Hepatocyte (in vitro differentiated cells): ENCODE measurements around the gene TMEM138. TPM values are rescaled to one million over a fixed set of nuclear protein-coding genes. Genes with fewer than 3 reads are reported as not detected.

Experiments used
- DNase-seq: peaks from one replicate; pipeline ENCODE4 v3.0.0-alpha.2; 2016; ENCODE audit warnings: low spot score
- H2AFZ ChIP-seq: fragments of 200-600 bp; sonication (generic); 2 replicates; pipeline ENCODE4 v1.6.0; 2016; ENCODE audit warnings: antibody characterized with exemption, mild to moderate bottlenecking
- H3K27ac ChIP-seq: fragments of 200-600 bp; sonication (generic); 2 replicates; pipeline ENCODE4 v1.5.1; 2016; ENCODE audit warnings: mild to moderate bottlenecking
- H3K27me3 ChIP-seq: fragments of 200-600 bp; sonication (generic); 2 replicates; pipeline ENCODE4 v1.6.1; 2016
- H3K36me3 ChIP-seq: fragments of 200-600 bp; sonication (generic); replicated peaks from 2 replicates; pipeline ENCODE4 v1.5.1; 2016; ENCODE audit warnings: low read depth; ENCODE audit not compliant: insufficient read depth
- H3K4me1 ChIP-seq: fragments of 200-600 bp; sonication (generic); 2 replicates; pipeline ENCODE4 v1.5.1; 2016; ENCODE audit warnings: mild to moderate bottlenecking, moderate library complexity; ENCODE audit not compliant: insufficient read depth
- H3K4me2 ChIP-seq: fragments of 200-600 bp; sonication (generic); 2 replicates; pipeline ENCODE4 v1.6.0; 2016
- H3K4me3 ChIP-seq: fragments of 200-600 bp; sonication (generic); 2 replicates; pipeline ENCODE4 v1.5.1; 2016; ENCODE audit warnings: mild to moderate bottlenecking
- H3K79me2 ChIP-seq: fragments of 200-600 bp; sonication (generic); 2 replicates; pipeline ENCODE4 v1.6.0; 2017; ENCODE audit warnings: mild to moderate bottlenecking
- H3K9me2 ChIP-seq: fragments of 200-600 bp; sonication (generic); replicated peaks from 2 replicates; pipeline ENCODE4 v1.6.0; 2017; ENCODE audit warnings: mild to moderate bottlenecking; ENCODE audit not compliant: insufficient read depth
- H3K9me3 ChIP-seq: fragments of 200-600 bp; sonication (generic); 2 replicates; pipeline ENCODE4 v1.5.1; 2016; ENCODE audit warnings: low read depth, mild to moderate bottlenecking
- H4K20me1 ChIP-seq: fragments of 200-600 bp; sonication (generic); 2 replicates; pipeline ENCODE4 v1.6.0; 2016; ENCODE audit warnings: mild to moderate bottlenecking; ENCODE audit not compliant: insufficient read depth, poor library complexity, severe bottlenecking
- CTCF ChIP-seq: fragments of 200-600 bp; sonication (generic); IDR thresholded peaks from 2 replicates; pipeline ENCODE4 v1.5.1; 2016; ENCODE audit warnings: antibody characterized with exemption, mild to moderate bottlenecking; ENCODE audit not compliant: poor library complexity
- EZH2 ChIP-seq: fragments of 200-600 bp; sonication (generic); IDR thresholded peaks from 2 replicates; pipeline ENCODE4 v1.6.1; 2016; ENCODE audit warnings: antibody characterized with exemption, mild to moderate bottlenecking, borderline replicate concordance
- EZH2phosphoT487 ChIP-seq: fragments of 200-600 bp; sonication (generic); IDR thresholded peaks from one replicate; pipeline ENCODE4 v1.6.1; 2018; ENCODE audit warnings: antibody characterized with exemption, mild to moderate bottlenecking, low read depth, moderate library complexity; ENCODE audit not compliant: unreplicated experiment, severe bottlenecking
- WGBS: methylation state at CpG from one replicate; pipeline ENCODE4 v1.1.6; 2016; ENCODE audit warnings: low lambda C conversion rate; ENCODE audit errors: missing lambda C conversion rate; 5-methylcytosine and 5-hydroxymethylcytosine counted together
- polyA plus RNA-seq: library from polyadenylated mRNA; unstranded; fragments of >200 nt; fragmentation: Nextera tagmentation; extraction: Ambion mirVana; gene quantifications from 2 replicates; pipeline ENCODE4 v1.2.1, GENCODE V29; 2016
- total RNA-seq: library from RNA; depleted of rRNA; stranded (reverse); fragments of >200 nt; gene quantifications from 2 replicates; pipeline ENCODE4 v1.2.3, GENCODE V29; 2014

The TMEM138 gene
- total and polyA plus RNA-seq, 2 experiments from 2014 or later: 32.8 to 48.6 TPM

DNA sequence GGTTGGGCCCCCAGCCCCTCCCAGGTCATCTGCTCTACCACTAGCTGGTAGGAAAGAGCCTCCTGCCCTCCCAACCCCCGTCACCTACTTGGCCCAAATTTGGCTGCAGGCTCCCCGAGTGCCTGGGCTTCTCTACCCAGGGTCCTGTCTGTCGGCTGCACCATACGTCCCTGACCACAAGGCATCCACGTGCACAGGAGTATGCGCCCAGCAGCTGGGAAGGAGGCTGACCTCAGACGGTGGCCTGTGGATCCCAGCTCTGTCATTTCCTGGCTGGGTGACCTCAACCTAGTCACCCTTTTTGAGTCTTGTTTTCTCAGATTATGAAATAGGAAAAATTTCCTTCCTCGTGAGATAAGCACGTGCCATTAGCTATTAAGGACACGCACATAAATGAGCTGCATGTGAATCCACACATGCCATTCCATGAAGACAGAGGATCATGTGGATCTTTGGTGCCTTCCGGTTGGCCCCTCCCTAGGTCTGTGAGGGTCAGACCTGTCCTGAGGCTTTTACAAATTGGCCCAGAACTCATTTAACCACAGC, 14.2 kb upstream of the TMEM138 start:
- TF ChIP-seq CTCF: no peak
- no peak for TF ChIP-seq EZH2phosphoT487
- TF ChIP-seq EZH2: no peak
- Histone ChIP-seq H2AFZ (no peak overlapping the region), H3K27me3 (no peaks in the 10 kb centered on the region), H4K20me1 (no peaks in the 10 kb centered on the region), H3K4me2 (no peak overlapping the region), H3K4me3 (no peak overlapping the region), H3K9me3 (no peaks in the 10 kb centered on the region), H3K27ac (no peak overlapping the region), H3K79me2 (no peaks in the 10 kb centered on the region), H3K36me3 (no peaks in the 10 kb centered on the region), H3K4me1 (peaks cover 3% of the 10 kb centered on the region), H3K9me2 (no peaks in the 10 kb centered on the region)
- DNase-seq: no peak
- WGBS: 87% methylated on average over 11 of the region's 11 CpGs

GRCh38 chr11:61349189-61349751, 12.9 kb upstream of the TMEM138 start:
- WGBS: 94% methylated on average over 12 of the region's 12 CpGs
- Histone ChIP-seq H3K36me3 (no peaks in the 10 kb centered on the region), H3K27me3 (no peaks in the 10 kb centered on the region)

GRCh38 chr11:61349916-61350315, 12.3 kb upstream of the TMEM138 start:
- WGBS: 96% methylated on average over 10 of the region's 10 CpGs
- Histone ChIP-seq H4K20me1 (no peaks in the 10 kb centered on the region), H3K27ac (no peak overlapping the region), H3K36me3 (no peaks in the 10 kb centered on the region), H3K4me3 (no peak overlapping the region), H3K4me2 (no peak overlapping the region), H3K27me3 (no peaks in the 10 kb centered on the region), H2AFZ (no peak overlapping the region), H3K9me3 (no peaks in the 10 kb centered on the region), H3K4me1 (peaks cover 3% of the 10 kb centered on the region), H3K9me2 (no peaks in the 10 kb centered on the region), H3K79me2 (no peaks in the 10 kb centered on the region)
- TF ChIP-seq EZH2 (no peak), EZH2phosphoT487 (no peak), CTCF (no peak)
- no peak for DNase-seq

More at GRCh38 chr11:61349189-61349751, 12.9 kb upstream of the TMEM138 start:
- H3K4me1 ChIP-seq: peaks cover 3% of the 10 kb centered on the region
- no peaks in the 10 kb centered on the region for H3K79me2 ChIP-seq
- no peak overlapping the region for H3K4me2 ChIP-seq
- no peaks in the 10 kb centered on the region for H4K20me1 ChIP-seq
- H3K27ac ChIP-seq: no peak overlapping the region
- H3K9me2 ChIP-seq: no peaks in the 10 kb centered on the region
- DNase-seq: no peak
- no peak overlapping the region for H3K4me3 ChIP-seq
- no peaks in the 10 kb centered on the region for H3K9me3 ChIP-seq
- no peak for TF ChIP-seq EZH2
- TF ChIP-seq EZH2phosphoT487: no peak
- no peak overlapping the region for H2AFZ ChIP-seq

DNA sequence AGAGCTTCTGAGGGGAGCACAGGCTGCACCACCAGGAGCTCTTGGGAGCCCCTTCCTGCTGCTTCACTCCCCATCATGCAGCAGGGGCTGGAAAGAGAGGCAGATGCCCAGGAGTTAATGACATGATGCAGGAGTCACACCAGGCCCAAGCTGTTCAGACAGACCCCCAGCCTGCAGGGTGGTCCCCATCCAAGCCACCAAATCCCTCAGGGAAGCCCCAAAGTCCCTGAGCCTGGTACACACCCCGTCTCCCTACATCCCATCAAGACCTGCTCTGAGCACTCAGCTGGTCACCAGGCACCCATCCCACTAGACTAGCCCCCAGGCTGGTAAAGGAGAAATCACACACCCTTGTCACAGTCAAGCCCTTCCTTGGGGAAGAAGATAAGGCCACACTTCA, 11.8 kb upstream of the TMEM138 start:
- no peaks in the 10 kb centered on the region for H3K27me3 ChIP-seq
- no peaks in the 10 kb centered on the region for H3K36me3 ChIP-seq
- no peaks in the 10 kb centered on the region for H3K79me2 ChIP-seq
- no peak for DNase-seq
- no peak overlapping the region for H3K27ac ChIP-seq
- H3K9me2 ChIP-seq: no peaks in the 10 kb centered on the region
- no peak overlapping the region for H3K4me3 ChIP-seq
- no peaks in the 10 kb centered on the region for H3K9me3 ChIP-seq
- H2AFZ ChIP-seq: no peak overlapping the region
- H4K20me1 ChIP-seq: no peaks in the 10 kb centered on the region
- no peak for TF ChIP-seq CTCF
- no peak for TF ChIP-seq EZH2
- TF ChIP-seq EZH2phosphoT487: no peak
- H3K4me1 ChIP-seq: peaks cover 3% of the 10 kb centered on the region
- 91% methylated on average over 1 of the region's 1 CpG for WGBS
- no peak overlapping the region for H3K4me2 ChIP-seq
